SW 1271 (cell line): ENCODE measurements around the gene SLC4A4.
"Not testable (repeated sequence)": the region's sequence is repeated elsewhere in the genome, so short reads cannot be mapped to it uniquely, and the experiment has no call there.

Experiments
- DNase-seq, 2 experiments: peaks; one replicate each; lab custom pipeline; 2025; lab: John Stamatoyannopoulos, UW

The SLC4A4 gene

GRCh38 chr4:71360844-71361243, 22.0 kb downstream of the SLC4A4 start:
- no peak for DNase-seq

- no peak for DNase-seq
These were observed 22.7 kb downstream of the SLC4A4 start for GRCh38 chr4:71361476-71361875.

DNA sequence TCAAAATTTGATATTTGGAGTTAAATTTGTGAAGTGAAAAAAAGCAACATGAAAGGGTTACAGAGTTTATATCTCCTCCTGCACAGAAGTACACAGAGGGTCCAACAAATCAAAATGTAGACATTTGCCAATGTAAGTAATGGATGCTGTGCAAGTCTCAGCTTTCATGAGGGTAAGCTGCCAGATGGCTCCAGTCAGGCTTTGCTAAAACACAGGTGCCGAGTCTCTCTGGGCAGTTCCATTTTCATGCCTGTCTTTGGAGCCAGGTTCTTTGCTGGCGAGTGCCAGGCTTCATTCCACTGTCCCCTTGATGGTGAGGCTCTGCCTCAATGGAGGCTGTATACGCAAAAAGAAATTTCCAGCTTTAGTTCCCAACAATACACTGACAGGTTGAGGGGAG, 27.9 kb downstream of the SLC4A4 start:
- no peak for DNase-seq

- DNase-seq = no peak
These were observed 28.7 kb downstream of the SLC4A4 start for GRCh38 chr4:71367546-71367945.

DNA sequence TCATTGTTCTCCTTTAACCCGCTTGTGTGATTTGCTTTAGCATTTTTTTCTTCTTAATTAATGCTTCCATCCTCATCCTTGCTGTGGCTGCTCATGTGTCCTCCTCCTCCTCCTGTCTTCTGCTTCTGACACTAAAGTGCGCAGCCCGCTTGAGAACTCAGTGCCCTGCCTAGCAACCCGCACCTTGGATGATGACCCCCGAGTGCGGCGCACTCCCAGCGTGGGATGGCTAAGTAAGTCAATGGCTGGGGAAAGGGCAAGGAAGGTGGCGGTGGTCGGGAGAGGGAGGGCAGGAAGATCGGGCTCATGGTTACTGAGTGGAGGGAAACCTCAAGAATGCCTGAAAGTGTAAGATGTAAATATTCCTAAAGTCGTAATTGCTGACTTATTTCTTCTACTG, 30.1 kb downstream of the SLC4A4 start:
- no peak for DNase-seq

DNA sequence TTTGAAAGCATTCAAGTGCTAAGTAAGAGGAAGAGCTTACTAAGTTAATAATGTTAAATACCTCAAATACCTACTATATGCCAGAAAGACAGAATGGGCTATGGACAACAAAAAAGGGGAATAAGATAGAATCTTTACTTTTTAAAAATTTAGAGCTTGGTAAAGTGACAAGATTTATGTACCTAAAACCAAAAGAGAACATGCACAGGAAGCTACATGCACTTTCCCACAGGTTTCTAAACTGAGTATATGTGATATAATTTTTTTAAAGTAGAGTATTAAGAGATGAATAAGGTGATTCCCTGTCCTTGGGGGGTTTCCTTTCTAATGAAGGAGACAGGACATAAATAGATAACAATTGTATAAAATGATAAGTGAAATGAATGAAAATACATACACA, 30.7 kb downstream of the SLC4A4 start:
- DNase-seq = no peak

GRCh38 chr4:71375494-71375893, 36.7 kb downstream of the SLC4A4 start:
- no peak for DNase-seq

DNA sequence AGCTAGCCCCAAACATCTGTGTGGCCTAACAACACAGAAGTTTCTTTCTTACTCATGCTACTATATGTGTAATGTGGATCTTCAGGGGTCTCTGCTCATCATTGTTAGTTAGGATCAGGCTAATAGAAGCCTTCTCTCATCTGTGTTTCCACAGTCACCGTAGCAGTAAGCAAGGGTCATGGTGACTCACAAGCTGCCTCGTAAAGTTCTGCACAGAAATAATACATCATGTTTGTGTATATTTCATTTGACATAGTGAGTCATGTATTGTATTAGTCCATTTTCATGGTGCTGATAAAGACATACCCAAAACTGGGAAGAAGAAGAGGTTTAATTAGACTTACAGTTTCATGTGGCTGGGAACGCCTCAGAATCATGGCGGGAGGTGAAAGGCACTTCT, 38.7 kb downstream of the SLC4A4 start:
- no peak for DNase-seq

GRCh38 chr4:71379126-71379525, 40.3 kb downstream of the SLC4A4 start:
- DNase-seq = no peak

- no peak for DNase-seq
These were observed 42.0 kb downstream of the SLC4A4 start for GRCh38 chr4:71380788-71381187.

DNA sequence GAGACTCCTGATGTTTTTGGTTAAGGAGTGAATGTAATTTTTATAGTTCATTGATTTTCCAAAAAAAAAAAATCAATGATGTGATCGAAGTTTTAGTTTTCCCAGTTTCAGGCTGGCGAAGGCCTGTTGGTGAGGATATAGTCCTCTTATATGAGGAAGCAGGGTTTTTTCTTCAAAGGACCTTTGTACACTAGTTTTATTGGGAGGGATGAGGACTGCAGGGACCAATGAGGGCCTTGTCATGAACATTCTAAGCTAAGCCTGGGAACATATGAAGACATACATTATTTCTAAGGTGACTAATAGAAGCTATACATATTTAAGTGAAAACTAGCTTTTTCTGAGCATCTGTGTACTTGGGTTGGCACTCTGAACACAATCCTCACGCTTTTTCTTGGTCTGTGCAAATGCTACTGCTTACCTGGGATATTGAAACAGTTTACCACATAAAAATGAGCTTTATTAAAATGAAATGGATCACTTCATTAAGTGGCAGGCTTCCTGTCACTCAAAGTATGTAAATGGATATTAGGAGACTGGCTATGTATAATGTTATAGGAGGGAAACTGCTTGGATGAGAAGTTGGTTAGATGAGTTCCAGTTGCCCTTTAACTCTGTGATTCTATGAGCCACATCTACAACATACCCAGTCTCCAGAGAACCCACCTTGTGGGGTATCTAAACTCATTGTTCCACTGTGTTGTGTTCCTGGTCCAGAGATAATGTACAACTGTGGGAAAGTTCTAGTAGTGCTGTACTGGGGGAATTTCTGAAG, 43.5 kb downstream of the SLC4A4 start:
- DNase-seq = no peak

DNA sequence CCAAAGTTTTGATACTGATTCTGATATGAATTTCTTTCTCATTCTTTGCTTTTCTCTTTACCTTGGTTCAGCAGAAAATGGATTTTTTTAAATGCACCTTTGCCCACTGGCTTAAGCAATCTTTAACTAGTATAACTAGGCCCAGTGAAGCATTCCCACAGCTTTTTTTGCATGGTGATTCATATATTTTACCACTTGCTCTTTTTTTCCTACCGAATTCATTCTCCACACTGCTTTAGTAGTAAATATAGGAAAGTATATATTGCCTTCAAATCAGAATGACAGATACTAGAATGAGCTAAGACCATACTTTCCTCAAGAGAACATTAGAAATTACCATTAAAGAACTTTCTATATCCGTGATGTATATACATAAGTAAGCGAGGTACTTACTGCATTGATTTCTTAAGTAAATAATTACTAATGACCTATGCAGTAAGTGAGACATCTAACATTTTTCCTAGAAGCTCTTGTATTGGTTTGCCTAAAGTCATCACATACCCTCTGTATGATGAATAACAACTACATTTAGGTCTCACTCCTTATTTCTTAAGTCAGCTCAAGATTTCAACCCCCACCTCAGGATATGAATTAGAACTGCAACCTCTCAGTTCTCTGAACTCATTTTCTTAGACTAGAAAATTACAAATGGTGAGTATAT, 44.2 kb downstream of the SLC4A4 start:
- DNase-seq = no peak

DNA sequence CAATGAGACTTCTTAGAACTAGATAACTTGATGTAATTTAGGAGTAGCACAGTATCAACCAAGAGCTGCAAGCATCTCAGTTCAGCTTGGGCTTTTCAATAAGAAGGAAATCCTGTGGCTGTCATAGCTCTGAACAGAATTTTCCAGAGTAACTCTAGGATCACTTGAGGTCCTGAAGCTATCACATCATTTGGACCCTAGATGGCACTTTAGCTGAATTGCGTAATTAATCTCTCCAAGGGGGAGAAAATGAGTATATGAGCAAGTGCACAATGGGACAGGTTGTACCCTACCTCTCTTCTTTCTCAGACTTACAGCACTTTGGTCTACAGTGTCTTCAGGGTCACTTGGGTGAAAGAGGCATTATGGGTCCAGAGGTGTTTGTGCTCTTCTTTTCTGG, 45.2 kb downstream of the SLC4A4 start:
- no peak for DNase-seq

GRCh38 chr4:71389149-71389827, 50.5 kb downstream of the SLC4A4 start:
- DNase-seq = no peak

DNA sequence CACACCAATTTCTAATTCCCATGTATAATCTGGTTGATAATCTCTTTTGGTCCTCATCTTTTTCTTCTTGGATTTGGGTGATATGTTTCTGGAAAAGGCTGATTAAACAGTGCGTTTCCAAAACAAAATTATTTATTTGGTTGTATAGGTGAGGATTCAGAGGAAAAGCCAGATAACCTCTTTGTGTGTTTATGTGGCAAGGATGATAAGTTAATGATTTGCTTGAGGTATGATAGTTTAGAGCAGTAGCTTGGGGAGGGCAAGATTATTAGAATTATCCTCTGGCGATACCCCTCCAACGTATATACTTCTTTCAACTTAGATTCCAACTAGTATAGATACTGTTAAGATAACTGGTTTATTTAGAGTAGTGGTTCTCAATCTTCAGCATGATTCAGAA, 53.3 kb downstream of the SLC4A4 start:
- no peak for DNase-seq

GRCh38 chr4:71396382-71396781, 57.6 kb downstream of the SLC4A4 start:
- no peak for DNase-seq

GRCh38 chr4:71400810-71401209, 62.0 kb downstream of the SLC4A4 start:
- no peak for DNase-seq

- no peak for DNase-seq
These were observed 63.8 kb downstream of the SLC4A4 start for GRCh38 chr4:71402616-71403015.

DNA sequence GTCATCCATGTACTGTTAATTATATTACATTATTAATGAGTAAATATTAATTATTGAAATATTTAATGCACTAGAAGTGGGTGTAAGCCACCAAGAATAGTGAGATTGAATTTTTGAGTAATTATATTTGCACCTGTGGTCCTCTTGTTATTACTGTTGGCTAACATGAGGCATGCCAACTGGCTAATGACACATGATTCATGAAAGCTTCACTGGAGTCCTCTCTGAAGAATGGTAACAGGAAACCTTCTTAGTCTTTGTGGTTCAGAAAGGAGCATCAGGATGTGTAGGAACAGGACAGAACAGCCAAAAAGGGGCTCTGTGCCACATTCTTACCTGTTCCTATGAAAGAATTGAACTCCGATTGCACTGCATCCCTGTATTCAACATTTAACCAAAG, 65.2 kb downstream of the SLC4A4 start:
- DNase-seq = no peak

DNA sequence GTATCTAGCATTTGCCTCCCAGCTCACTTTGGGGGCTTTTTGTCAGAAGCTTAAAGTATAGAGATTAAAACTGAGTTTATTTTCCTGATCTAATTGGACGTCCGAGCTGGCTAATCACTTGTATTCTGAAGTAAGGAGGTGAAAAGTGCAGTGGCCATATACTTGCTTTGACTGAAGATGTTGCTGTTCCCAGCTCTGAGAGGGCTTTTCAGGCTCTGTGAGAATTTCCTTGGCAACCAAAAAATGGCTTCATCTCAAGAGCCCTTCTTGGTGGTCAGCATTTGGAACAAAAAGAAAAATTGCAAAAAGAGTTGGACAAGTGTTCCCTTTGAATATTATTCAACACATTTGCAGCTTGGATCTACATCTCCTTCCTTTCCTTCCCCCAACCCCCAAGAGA, 67.0 kb downstream of the SLC4A4 start:
- no peak for DNase-seq

DNA sequence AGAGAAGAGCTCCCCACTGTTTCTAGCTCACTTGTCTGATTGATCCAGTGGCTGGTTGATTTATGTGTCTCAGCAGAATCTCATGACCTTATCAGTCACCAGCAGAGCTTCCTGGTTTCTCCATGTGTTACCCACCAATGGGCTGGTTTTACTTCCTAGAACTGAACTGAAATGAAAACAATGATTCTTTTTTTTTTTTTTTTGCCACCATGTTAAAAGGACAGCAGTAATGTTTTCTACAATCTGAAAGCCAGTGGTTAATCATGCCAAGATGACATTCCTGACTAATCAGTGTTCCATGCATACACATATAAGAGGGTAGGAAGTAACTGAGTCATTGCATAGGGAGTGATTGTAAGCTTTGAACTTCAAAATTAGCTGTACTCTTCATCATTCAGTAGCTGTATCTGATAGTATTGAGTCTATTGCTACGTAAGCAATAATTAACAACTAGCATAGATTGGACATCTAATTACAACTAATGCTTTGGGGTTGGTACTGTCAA, 67.7 kb downstream of the SLC4A4 start:
- DNase-seq = no peak

DNA sequence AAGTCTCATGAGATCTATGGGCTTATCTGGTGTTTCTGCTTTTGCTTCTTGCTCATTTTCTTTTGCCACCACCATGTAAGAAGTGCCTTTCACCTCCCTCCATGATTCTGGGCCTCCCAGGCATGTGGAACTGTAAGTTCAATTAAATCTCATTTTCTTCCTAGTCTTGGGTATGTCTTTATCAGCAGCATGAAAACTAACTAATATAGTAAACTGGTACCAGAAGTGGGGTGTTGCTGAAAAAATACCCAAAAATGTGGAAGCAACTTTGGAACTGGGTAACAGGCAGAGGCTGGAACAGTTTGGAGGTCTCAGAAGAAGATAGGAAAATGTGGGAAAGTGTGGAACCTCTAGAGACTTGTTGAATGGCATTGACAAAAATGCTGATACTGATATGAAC, 70.1 kb downstream of the SLC4A4 start:
- DNase-seq = not testable (repeated sequence)

GRCh38 chr4:71411981-71412380, 73.2 kb downstream of the SLC4A4 start:
- DNase-seq = no peak
